GM12892 (cell line): ENCODE data around the gene FGD4.

Source experiments
- DNase-seq: peaks from one replicate; pipeline ENCODE4 v3.0.0; 2011; ENCODE audit not compliant: insufficient read length
- FAIRE-seq: peaks from 2 replicates; lab custom pipeline; 2011; peaks lifted over from hg19 to GRCh38; lab: Jason Lieb, UNC
- POLR2A ChIP-seq: IDR thresholded peaks from 2 replicates; pipeline ENCODE4 v1.6.1; 2011; ENCODE audit warnings: low read depth, low read length, control low read depth
- POLR2AphosphoS5 ChIP-seq: IDR thresholded peaks from 2 replicates; pipeline ENCODE4 v1.6.1; 2011; ENCODE audit warnings: low read depth, low read length, control low read depth
- TAF1 ChIP-seq: IDR thresholded peaks from 2 replicates; pipeline ENCODE4 v1.6.1; 2011; ENCODE audit warnings: low read depth, mild to moderate bottlenecking, control low read depth, low read length, borderline replicate concordance

The FGD4 gene

DNA sequence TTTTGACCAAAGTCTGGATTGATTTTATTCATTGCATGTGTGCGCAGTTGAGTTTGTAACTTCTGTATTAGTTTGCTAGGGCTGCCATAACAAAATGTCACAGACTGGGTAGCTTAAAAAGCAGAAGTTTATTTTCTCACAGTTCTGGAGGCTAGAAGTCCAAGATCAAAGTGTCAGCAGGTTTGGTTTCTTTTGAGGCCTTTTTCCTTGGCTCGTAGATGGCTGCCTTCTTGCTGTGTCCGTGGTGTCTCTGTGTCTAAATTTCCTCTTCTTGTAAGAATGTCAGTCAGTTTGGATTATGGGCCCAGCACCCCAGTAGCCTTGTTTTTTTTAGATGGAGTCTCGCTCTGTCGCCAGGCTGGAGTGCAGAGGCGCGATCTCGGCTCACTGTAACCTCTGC, 291.6 kb downstream of the FGD4 start:
- no peak for FAIRE-seq
- no peak for TF ChIP-seq POLR2A
- no peak for TF ChIP-seq POLR2AphosphoS5
- no peak for TF ChIP-seq TAF1
- no peak for DNase-seq

DNA sequence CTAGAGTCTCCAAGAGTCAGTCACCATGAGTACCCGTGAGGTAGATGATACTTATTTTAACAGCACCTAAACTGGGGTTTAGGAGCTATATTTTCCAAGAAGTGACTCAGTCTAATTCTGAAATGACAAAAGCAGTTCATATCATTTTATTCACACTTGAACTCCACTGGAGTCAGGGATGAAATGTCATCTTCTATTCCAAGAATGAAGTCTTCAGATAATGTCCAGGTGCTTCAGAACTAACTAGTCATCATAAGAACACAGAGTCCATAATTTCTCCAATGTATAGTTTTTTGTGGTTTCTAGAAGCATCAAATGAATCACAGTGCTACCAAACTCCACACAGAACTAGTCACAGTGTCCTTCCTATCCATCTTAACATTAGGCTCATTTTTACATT, 293.0 kb downstream of the FGD4 start:
- FAIRE-seq (peak; percentile 36), DNase-seq (no peak)
- TF ChIP-seq TAF1 (no peak), POLR2A (no peak)

DNA sequence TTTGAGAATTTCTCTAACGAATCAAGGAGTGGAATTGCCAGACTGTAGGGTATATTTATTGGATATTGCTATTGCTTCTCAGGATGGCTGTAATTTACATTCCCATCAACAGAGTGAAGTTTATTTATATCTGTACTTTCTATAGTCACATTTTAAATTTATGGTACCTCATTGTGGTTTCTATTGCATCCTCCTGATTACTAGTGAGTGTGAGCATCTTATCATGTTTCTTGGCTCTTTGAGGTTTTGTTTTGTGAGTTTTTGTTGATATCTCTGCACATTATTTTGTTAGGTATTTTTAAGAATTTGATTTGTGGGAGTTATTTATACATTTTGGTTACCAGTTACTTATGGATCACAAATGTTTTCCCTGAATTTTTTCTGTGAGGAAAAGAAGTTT, 293.7 kb downstream of the FGD4 start:
- TF ChIP-seq POLR2AphosphoS5 (no peak), TAF1 (no peak), POLR2A (no peak)
- DNase-seq (no peak), FAIRE-seq (no peak)
